A673 (cell line): ENCODE results near the gene FAM200C.

Experiments
- EZH2 ChIP-seq: fragments of 200-600 bp; sonication (generic); IDR thresholded peaks from 2 replicates; pipeline ENCODE4 v1.6.1; 2017; ENCODE audit warnings: borderline replicate concordance, low read depth, mild to moderate bottlenecking, mixed read lengths, antibody characterized with exemption, low read length; ENCODE audit not compliant: poor library complexity, severe bottlenecking
- TF ChIP-seq, protein P1 (sequence below): fragments of 300-800, 200-600 bp; sonication (generic); conservative IDR thresholded peaks from 2 replicates; pipeline ENCODE4 v1.5.1; 2017; ENCODE audit warnings: low read depth, mild to moderate bottlenecking, antibody characterized with exemption, low read length, moderate library complexity, mixed read lengths

DNA sequence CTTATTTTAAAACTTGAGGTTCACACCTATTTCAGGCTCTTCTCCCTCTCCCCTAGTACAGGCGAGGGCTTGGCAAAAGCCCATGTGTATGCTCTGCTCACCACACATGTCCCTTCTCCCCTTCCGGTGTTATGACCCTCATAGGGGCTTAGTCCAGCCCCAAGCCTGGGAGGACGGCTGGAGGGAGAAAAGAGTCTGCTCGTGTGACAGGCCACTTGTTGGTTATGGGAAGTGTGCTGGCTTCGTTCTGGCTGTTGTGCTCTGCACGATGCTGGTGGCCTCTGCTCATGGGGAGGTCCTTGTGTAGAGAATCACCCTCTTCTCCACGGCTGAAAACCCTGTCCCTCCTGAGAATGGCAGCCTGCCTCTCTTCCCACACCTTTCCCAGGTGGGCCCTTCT lies 32.9 kb upstream of the FAM200C start:
- TF ChIP-seq, protein P1, sequence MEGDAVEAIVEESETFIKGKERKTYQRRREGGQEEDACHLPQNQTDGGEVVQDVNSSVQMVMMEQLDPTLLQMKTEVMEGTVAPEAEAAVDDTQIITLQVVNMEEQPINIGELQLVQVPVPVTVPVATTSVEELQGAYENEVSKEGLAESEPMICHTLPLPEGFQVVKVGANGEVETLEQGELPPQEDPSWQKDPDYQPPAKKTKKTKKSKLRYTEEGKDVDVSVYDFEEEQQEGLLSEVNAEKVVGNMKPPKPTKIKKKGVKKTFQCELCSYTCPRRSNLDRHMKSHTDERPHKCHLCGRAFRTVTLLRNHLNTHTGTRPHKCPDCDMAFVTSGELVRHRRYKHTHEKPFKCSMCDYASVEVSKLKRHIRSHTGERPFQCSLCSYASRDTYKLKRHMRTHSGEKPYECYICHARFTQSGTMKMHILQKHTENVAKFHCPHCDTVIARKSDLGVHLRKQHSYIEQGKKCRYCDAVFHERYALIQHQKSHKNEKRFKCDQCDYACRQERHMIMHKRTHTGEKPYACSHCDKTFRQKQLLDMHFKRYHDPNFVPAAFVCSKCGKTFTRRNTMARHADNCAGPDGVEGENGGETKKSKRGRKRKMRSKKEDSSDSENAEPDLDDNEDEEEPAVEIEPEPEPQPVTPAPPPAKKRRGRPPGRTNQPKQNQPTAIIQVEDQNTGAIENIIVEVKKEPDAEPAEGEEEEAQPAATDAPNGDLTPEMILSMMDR = no peak
- no peak for TF ChIP-seq EZH2
